NCI-H2227 (cell line): ENCODE data around the gene MTCH1.
"Not testable (repeated sequence)": the region's sequence is repeated elsewhere in the genome, so short reads cannot be mapped to it uniquely, and the experiment has no call there.

Experiments
- DNase-seq: peaks from one replicate; lab custom pipeline; 2025; ENCODE audit not compliant: unreplicated experiment; lab: John Stamatoyannopoulos, UW

MTCH1 gene

DNA sequence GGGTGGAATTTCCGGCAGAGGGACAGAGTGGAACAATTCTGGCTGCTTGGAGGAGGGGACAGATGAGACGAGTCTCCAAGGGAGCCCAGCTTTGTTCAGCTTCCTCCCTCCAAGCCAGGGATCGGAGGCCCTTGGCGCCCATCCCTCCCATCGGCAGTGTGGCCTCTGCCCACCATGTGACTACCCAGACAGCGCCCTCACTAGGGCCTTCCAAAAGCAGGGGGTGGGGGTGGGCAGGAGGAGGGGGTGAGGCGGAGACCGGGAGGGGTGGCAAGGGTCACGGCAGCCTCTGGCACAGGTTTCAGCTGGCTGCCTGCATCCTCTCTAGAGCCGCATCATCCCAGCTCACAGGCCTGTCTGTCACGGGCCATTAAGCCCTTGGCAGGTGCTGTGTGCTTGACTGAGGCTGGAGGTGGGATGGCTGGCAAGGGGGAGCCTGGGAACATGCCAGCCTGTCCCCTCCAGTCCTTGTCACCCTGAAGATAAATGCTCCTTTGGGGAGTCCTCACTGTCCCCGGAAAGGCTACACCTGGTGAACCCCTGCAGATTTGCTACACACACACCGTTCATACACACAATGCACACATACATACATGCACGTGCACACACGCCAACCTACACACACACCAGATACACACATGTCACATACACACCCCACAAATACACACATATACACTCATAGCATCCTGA, 13.2 kb upstream of the MTCH1 start:
- DNase-seq = no peak

GRCh38 chr6:36998723-36999038, 12.7 kb upstream of the MTCH1 start:
- DNase-seq = no peak

- no peak for DNase-seq
Observed at GRCh38 chr6:36997811-36998722, 12.1 kb upstream of the MTCH1 start.

GRCh38 chr6:36990401-36990800, 4.4 kb upstream of the MTCH1 start:
- DNase-seq = not testable (repeated sequence)

- DNase-seq = no peak
Observed at GRCh38 chr6:36989264-36989663, 3.3 kb upstream of the MTCH1 start.

GRCh38 chr6:36986704-36987047, 680 bp upstream of the MTCH1 start:
- no peak for DNase-seq

GRCh38 chr6:36985417-36985807, 584 bp downstream of the MTCH1 start:
- DNase-seq = no peak

GRCh38 chr6:36984581-36985416, 1.2 kb downstream of the MTCH1 start:
- DNase-seq = peak; percentile 73

DNA sequence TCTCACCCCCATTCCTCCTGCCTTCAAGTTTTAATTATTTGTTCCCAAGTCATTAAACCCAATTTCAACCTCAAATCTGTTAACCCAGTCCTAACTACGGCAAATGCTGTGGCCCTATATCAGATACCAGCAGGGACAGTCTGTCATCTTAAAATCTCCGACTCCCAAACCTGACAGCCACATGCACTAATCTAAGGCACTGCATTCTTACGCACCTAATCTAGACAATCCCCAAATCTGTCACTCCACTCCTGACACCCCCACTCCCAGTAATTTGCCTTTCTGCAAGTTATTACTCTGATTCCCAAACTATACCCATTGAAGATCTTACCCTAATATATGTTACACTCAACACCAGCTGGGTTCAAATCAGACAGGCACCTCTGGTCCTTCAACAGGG, 2.5 kb downstream of the MTCH1 start:
- no peak for DNase-seq

- DNase-seq = no peak
Observed at GRCh38 chr6:36980876-36981619, 4.9 kb downstream of the MTCH1 start.

DNA sequence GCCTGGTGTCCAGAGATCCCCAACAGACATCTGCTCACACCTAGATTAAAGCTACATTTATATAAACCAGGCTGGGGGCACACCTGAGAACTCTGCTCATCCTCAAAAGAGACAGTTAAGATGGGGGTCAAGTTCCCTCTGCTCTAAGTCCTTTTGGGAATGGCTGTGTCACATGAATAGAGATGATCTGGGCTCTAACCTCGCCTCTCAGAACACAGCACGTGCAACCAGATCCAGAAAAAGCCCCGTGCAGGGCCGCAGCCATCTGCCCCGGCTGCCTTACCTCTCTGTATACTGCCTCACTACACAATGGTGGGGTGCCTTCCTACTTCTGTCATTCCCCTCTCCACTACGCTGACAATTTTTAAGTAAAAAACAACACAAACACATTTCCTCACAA, 5.9 kb downstream of the MTCH1 start:
- DNase-seq = no peak

- peak; percentile 69 for DNase-seq
Observed at GRCh38 chr6:36979347-36979742, 6.7 kb downstream of the MTCH1 start.

GRCh38 chr6:36978421-36979346, 7.3 kb downstream of the MTCH1 start:
- no peak for DNase-seq

DNA sequence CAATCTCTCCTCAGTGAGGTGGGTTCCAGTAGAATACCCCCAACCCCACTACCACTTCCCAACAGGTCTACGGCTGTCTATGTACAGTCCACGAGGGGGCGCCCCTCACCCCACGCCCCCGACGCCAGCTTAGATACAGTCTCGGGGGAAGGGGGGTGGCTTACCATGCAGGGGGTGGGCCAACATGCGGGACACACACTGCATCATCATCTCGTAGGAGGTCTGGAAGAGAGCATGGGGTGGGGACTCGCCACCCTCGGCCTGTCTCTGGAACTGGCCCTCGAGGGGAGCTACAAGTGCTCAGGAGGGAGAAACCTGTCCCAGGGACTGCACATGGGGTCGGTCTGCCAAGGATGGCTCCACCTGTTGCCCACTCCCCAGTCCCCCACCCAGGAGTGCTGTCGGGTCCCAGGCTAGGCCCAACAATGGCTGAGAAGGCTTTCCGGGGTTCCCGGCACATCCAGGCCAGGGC, 8.5 kb downstream of the MTCH1 start:
- DNase-seq = peak; percentile 35

DNA sequence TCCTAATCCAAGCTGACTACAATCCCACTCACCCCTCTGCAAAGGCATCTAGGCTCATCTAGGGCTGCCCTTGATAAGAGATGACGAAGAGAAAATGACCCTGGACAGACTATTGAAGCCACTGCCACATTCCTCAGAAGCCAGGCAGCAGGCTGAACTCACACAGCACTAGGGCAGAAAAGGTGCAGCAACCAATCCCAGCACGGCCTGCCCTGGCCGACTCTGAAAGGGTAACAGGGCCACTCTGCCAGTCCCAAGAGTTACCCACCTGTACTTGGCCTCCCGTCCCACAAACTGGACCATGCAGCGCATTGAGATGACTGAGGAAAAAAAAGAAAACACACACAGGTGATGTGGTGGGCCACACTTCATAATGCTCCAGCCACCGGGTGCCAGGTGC, 9.1 kb downstream of the MTCH1 start:
- DNase-seq = no peak

DNA sequence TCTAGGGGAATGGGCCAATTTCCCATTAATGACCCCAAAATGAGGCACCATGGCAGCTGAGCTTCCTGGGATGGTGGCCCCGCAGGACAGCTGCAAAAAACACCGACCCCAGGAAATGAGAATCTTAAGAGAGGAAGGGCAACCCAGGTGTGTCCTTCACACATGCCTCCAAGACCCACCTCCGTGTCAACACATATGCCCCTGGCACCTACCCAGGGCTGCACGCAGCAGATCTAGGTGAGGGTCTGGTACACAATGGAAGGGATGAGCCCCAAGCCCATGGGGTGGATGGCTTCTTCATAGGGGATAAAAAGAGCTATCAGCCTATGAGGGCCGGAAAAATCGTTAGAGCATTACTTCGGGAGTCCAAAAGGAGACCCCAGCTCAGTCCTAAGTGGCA, 9.5 kb downstream of the MTCH1 start:
- no peak for DNase-seq

DNA sequence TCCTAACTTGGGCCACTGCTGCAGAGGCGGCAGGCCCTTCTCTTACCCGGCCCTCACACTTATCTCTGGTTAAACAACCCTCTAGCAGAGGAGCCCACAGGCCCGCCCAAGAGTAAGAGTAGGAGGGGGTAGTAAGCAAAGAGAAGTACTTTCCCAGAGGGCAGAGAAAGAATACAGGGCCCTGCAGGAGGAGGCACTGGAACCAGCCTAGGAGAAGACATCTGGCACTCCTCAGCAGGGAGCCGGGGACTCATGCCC, 10.1 kb downstream of the MTCH1 start:
- DNase-seq = no peak

DNA sequence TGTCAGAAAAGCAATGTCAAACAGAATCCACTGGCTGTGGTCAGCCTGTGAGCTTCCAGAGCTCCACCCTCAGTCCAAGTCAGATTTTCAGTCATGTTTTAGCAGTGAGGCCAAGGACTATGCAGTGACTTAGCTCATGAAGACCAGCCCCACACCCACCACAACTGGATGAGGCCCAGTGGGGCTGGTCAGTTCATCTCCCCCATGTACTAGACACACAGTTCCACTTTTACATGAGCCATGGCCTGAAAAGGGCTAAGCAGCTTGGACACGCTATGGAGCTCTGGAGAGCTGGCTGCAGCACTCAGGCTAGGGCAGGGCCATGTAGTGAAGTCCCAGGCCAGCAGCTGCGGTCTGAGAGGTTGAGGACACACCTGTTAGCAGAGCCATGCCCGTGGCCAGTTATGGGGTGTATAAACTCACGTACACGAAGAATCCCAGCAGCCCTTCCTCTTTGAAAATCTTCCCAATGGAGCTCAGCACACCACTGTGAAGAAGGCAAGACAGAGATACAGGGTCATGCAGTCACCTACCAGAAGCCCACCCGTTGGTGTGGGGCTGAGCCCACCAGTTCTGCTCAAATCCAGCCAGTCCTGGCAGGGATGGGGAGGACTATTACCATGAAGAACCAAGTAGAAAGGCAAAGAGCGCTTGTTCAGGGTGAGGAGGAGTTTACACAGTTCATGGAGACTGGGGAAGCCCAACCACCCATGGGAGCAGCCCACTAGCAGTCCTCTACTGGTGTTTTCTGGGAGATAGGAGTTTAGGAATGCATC, 10.6 kb downstream of the MTCH1 start:
- DNase-seq = no peak

GRCh38 chr6:36973647-36974046, 12.3 kb downstream of the MTCH1 start:
- DNase-seq = no peak
